OCI-LY3 (cell line): ENCODE measurements around the gene SUPT6H.

Source experiments
- CTCF ChIP-seq: fragments of 200-600, 300-600 bp; sonication (generic); IDR thresholded peaks from 2 replicates; pipeline ENCODE4 v1.5.1; 2014; ENCODE audit warnings: antibody characterized with exemption, low read length, low read depth
- EZH2phosphoT487 ChIP-seq: fragments of 200-600 bp; shearing (Covaris generic); IDR thresholded peaks from 2 replicates; pipeline ENCODE4 v1.6.1; 2018; ENCODE audit warnings: antibody characterized with exemption, mixed run types, low read depth

DNA sequence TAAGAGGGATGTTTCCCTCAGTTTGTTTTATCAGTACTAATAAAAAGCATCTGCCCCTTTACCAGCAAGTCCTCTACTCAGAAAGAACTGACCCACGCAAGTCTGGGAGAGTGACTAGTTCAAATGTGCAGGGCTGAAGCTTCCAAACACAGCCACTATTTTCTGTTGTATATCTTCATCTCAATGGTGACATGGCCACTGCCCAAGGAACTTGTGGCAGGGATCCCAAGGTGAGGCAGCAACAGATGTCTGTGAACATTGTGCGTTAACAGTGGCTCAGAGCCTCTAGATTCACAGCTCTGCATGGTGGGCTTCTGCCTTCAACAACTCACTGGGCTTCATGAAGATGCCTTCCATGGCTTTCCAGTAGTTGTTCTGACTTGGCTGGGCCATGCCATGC lies 13.3 kb upstream of the SUPT6H start:
- TF ChIP-seq CTCF (no peak), EZH2phosphoT487 (no peak)
